Stomach smooth muscle (tissue), 2 donors: ENCODE data around the gene COL5A1.

Source experiments
- H3K27ac ChIP-seq: one replicate; pipeline ENCODE4 v1.7.0; 2013; ENCODE audit warnings: mild to moderate bottlenecking, low read length, inconsistent platforms
- H3K27me3 ChIP-seq, 2 donors: one replicate each; pipeline ENCODE4 v1.7.0; 2013; ENCODE audit warnings: low read length in 2 of 2; ENCODE audit not compliant: insufficient read depth in 2 of 2, control insufficient read depth in 1 of 2
- H3K36me3 ChIP-seq, 2 donors: one replicate each; pipeline ENCODE4 v1.7.0; 2013; ENCODE audit warnings: low read length in 2 of 2; ENCODE audit not compliant: control insufficient read depth in 2 of 2, insufficient read depth in 2 of 2
- H3K4me1 ChIP-seq: one replicate; pipeline ENCODE4 v1.7.0; 2013; ENCODE audit warnings: low read length; ENCODE audit not compliant: control insufficient read depth, insufficient read depth
- H3K4me3 ChIP-seq, 2 donors: one replicate each; pipeline ENCODE4 v1.7.0; 2013; ENCODE audit warnings: low read length in 2 of 2
- H3K9ac ChIP-seq, 2 donors: one replicate each; pipeline ENCODE4 v1.7.0; 2013; ENCODE audit warnings: low read length in 2 of 2, mild to moderate bottlenecking in 1 of 2
- H3K9me3 ChIP-seq, 2 donors: one replicate each; pipeline ENCODE4 v1.7.0; 2013; ENCODE audit warnings: low read length in 2 of 2; ENCODE audit not compliant: control insufficient read depth in 2 of 2
- donor health status: healthy.
- donor health status: Pancreatic carcinoma.

The COL5A1 gene

DNA sequence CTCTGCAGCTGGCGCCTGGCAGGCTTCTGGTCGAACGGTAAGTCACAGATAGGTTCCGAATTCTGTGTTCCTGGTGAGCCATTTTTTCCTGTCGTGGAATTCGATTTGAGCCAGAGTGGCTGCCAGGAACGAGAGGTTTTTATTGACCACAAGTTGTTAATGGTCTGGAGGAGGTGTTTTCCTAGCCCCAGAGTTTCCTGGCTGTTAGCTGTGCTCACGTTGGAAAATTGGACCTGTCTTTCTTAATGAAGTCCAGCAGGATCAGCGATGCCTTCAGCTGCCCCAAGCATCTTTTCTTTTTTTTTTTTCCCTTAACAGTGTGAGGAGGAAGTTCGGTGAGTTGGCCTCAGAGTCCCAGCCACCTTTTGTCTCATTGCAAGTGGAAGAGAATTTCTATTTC is 62.9 kb downstream of the COL5A1 start:
- H3K27ac ChIP-seq = peak overlapping the region; percentile 99
- H3K4me1 ChIP-seq = peaks cover 82% of the 10 kb centered on the region

DNA sequence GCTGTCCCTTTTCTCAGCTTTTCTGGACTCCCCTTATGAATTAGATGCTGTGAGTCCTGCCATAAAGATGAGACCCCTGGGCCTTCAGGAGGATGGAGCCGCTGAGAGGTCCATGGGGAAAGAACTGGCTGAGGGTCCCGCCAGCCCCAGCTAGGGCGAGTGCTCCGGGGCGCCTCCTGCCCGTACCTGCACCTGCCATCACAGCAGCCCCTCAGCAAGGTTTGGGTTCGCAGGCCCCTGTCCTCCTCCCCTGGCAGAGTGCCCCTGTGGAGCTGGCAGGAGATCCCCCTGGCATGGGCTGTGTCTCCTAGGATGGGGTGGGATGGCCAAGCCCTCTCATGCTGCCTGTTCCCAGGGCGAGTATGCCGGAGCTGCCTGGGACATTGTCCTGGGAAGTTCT is 64.2 kb downstream of the COL5A1 start:
- Histone ChIP-seq H3K9ac (peak overlapping the region; percentile 71 to 76), H3K36me3 (peaks cover 11 to 12% of the 10 kb centered on the region in 2 donors), H3K4me1 (peaks cover 87% of the 10 kb centered on the region), H3K9me3 (no peaks in the 10 kb centered on the region), H3K27ac (peak overlapping the region; percentile 99), H3K4me3 (peak overlapping the region in 1 of 2 donors; percentile 22), H3K27me3 (no peaks in the 10 kb centered on the region)

More for the DNA sequence above, 62.9 kb downstream of the COL5A1 start:
- H3K36me3 ChIP-seq = peaks cover 19 to 20% of the 10 kb centered on the region in 2 donors
- peak overlapping the region in 1 of 2 donors; percentile 50 for H3K9ac ChIP-seq
- no peaks in the 10 kb centered on the region for H3K9me3 ChIP-seq
- no peaks in the 10 kb centered on the region for H3K27me3 ChIP-seq
- peak overlapping the region in 1 of 2 donors; percentile 15 for H3K4me3 ChIP-seq

GRCh38 chr9:134706522-134706921 is 64.9 kb downstream of the COL5A1 start:
- H3K36me3 ChIP-seq = peaks cover 4 to 6% of the 10 kb centered on the region in 2 donors
- H3K9me3 ChIP-seq = no peaks in the 10 kb centered on the region
- peaks cover 93% of the 10 kb centered on the region for H3K4me1 ChIP-seq
- H3K9ac ChIP-seq = peak overlapping the region; percentile 71 to 76
- peak overlapping the region; percentile 22 to 47 for H3K4me3 ChIP-seq
- no peaks in the 10 kb centered on the region for H3K27me3 ChIP-seq
- peak overlapping the region; percentile 99 for H3K27ac ChIP-seq

DNA sequence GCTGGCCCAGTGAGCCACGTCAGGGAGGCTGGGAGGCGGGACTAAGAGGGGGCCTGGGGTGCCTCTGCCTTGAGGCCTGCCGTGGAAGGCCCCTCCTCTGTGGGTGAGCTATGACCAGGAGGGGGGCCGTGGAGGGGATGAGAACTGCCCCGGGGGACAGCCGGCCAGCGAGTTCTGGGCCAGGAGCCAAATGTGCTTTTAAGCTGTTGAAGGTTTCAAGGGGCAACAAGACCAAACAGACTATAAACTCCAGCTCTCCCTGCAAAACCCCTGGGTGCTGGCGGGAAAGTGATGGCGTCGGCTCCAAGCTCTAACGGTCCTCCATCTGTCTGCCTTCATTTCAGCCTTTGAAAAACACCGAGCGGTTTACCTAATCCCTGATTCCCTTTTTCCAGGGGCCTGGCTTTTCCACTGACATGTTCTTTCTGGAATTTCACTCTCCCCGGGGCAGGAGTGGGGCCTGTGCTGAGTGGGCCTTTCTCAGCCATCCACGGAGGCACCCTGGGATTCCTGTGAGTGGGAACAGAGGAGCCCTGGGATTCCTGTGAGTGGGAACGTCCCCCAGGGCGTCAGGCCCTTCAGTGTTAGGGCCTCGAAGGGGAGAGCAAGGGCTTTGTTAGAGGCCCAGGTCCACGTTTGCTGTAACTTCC is 65.6 kb downstream of the COL5A1 start:
- peaks cover 92% of the 10 kb centered on the region for H3K4me1 ChIP-seq
- peak overlapping the region; percentile 71 to 76 for H3K9ac ChIP-seq
- H3K27ac ChIP-seq = peak overlapping the region; percentile 99
- H3K4me3 ChIP-seq = peak overlapping the region in 1 of 2 donors; percentile 47
- peaks cover under 1 to 5% of the 10 kb centered on the region in 2 donors for H3K36me3 ChIP-seq
- H3K27me3 ChIP-seq = no peaks in the 10 kb centered on the region
- no peaks in the 10 kb centered on the region for H3K9me3 ChIP-seq

DNA sequence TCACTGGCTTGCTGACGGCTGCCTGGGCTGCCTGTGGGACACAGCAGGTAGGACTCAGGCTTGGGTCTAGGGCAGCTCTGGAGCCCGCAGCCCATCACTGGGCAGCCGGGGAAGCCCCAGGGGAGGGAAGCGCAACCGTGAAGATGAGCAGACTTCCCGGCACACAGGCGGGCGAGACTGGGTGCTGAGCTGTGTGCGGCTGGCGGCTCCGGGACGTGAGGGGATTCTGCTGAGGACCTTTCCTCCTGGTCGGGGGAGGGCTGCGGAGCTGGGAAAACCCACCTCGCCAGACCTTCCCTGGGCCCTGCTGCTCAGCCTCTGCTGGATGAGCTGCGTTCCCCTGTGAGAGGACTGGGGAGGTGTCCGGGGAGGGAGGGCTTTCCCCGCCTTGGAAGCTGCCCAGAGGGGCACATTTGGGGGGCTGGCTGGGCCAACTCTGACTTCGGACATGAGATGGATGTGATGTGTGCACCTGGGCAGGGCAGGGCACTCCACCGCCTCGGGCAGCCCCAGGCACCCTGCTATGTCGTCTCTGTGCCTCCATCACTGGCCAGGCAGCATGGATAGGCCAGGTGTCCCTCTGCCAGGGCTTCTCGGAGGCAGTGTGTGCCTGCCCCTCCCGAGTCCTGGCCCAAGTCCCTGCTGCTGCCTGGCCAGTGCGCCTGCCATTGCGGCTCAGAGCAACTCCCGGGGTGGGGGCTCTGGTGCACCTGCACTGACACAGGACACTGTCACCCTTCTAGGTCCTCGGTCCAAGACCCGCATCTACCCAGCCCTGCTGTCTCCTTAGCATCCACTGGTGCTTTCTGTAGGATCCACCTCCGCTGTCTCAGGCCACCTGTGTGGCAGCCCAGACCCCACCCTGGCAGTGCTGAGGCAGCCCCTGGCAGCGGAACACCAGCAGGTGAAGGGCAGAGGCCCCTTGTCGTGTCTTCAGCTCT is 66.4 kb downstream of the COL5A1 start:
- H3K9me3 ChIP-seq = no peaks in the 10 kb centered on the region
- peak overlapping the region; percentile 68 to 71 for H3K9ac ChIP-seq
- no peaks in the 10 kb centered on the region for H3K36me3 ChIP-seq
- H3K4me1 ChIP-seq = peaks cover 92% of the 10 kb centered on the region
- no peaks in the 10 kb centered on the region for H3K27me3 ChIP-seq
- peak overlapping the region; percentile 99 for H3K27ac ChIP-seq
- peak overlapping the region; percentile 44 to 52 for H3K4me3 ChIP-seq

DNA sequence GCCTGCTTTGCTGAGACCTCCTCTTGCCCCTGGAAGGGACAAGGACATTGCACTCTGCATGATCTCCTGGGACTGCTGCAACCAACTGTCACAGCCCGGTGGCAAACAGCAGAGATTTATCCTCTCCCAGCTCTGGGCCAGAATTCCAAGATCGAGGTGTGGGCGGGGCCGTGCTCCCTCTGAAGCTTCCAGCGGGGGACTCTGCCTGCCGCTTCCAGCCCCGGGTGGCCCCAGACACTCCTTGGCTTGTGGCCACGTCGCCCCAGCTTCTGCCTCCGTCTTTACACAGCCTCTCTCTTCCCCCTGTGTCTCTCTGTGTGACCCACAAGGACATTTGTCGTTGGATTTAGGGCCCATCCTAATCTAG is 67.1 kb downstream of the COL5A1 start:
- Histone ChIP-seq H3K36me3 (peaks cover 0 to under 1% of the 10 kb centered on the region in 2 donors), H3K27ac (peak overlapping the region; percentile 99), H3K4me3 (peak overlapping the region; percentile 44 to 52), H3K27me3 (no peaks in the 10 kb centered on the region), H3K4me1 (peaks cover 94% of the 10 kb centered on the region), H3K9me3 (no peaks in the 10 kb centered on the region), H3K9ac (peak overlapping the region; percentile 68 to 71)

- Histone ChIP-seq H3K27me3 (no peaks in the 10 kb centered on the region), H3K27ac (peak overlapping the region; percentile 99), H3K9ac (peak overlapping the region; percentile 42 to 57), H3K9me3 (no peaks in the 10 kb centered on the region), H3K4me1 (peaks cover 89% of the 10 kb centered on the region), H3K36me3 (peaks cover 0 to 3% of the 10 kb centered on the region in 2 donors), H3K4me3 (peak overlapping the region; percentile 43 to 52)
Observed at GRCh38 chr9:134709512-134710270, 68.1 kb downstream of the COL5A1 start.

DNA sequence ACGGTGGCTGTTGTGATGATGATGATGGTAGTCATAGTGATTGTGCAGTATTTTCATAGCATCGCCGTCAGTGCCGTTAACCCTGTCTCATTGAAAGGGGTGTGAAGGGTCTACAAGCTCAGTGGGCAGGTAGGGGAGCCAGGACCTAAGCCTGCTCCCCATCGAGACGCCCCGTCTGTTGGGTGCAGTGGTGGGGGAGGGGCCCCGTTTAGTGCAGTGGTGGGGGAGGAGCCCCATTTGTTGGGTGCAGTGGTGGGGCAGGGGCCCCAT is 68.6 kb downstream of the COL5A1 start:
- Histone ChIP-seq H3K27ac (peak overlapping the region; percentile 99), H3K9me3 (no peaks in the 10 kb centered on the region), H3K36me3 (peaks cover 0 to 3% of the 10 kb centered on the region in 2 donors), H3K4me3 (peak overlapping the region; percentile 27 to 52), H3K27me3 (no peaks in the 10 kb centered on the region), H3K9ac (peak overlapping the region in 1 of 2 donors; percentile 57), H3K4me1 (peaks cover 84% of the 10 kb centered on the region)

DNA sequence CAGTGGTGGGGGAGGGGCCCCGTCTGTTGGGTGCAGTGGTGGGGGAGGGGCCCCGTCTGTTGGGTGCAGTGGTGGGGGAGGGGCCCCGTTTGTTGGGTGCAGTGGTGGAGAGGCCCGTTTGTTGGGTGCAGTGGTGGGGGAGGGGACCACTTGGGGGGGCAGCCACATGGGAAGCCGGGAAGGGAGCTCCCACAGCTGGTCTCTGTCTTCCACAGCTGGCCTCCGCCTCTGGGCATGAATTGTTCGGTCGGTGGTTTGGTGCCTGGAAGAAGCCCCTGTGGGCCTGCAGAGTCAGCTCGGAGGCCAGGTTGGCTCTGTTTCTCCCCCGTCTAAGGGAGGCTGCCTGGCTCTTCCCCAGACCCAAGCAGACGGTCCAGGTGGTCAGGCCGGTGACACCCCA is 69.3 kb downstream of the COL5A1 start:
- H3K27ac ChIP-seq = peak overlapping the region; percentile 99

GRCh38 chr9:134712243-134712642 is 70.6 kb downstream of the COL5A1 start:
- Histone ChIP-seq H3K9ac (peak overlapping the region in 1 of 2 donors; percentile 27), H3K27ac (peak overlapping the region; percentile 99), H3K36me3 (peaks cover 7 to 9% of the 10 kb centered on the region in 2 donors), H3K4me3 (no peak overlapping the region), H3K4me1 (peaks cover 69% of the 10 kb centered on the region), H3K27me3 (no peaks in the 10 kb centered on the region), H3K9me3 (no peaks in the 10 kb centered on the region)

More for the DNA sequence above, 69.3 kb downstream of the COL5A1 start:
- no peaks in the 10 kb centered on the region for H3K27me3 ChIP-seq
- peaks cover 80% of the 10 kb centered on the region for H3K4me1 ChIP-seq
- peaks cover 3 to 5% of the 10 kb centered on the region in 2 donors for H3K36me3 ChIP-seq
- H3K9ac ChIP-seq = peak overlapping the region in 1 of 2 donors; percentile 42
- H3K4me3 ChIP-seq = no peak overlapping the region
- no peaks in the 10 kb centered on the region for H3K9me3 ChIP-seq
